Astrocyte (in vitro differentiated cells and primary cell): Measurements from ENCODE around the gene CCDC158.

ENCODE experiments used
- CTCF ChIP-seq: IDR thresholded peaks from 2 replicates; pipeline ENCODE4 v1.5.1; 2011; ENCODE audit warnings: low read depth, mild to moderate bottlenecking, inconsistent platforms, low read length, moderate library complexity; ENCODE audit not compliant: insufficient read depth
- EZH2 ChIP-seq: IDR thresholded peaks from 2 replicates; pipeline ENCODE4 v1.6.1; 2012; ENCODE audit warnings: mild to moderate bottlenecking, low read length, inconsistent platforms; ENCODE audit not compliant: insufficient read depth

- TF ChIP-seq CTCF (no peak), EZH2 (no peak)
These were observed 19.3 kb downstream of the CCDC158 start for GRCh38 chr4:76401654-76402053.
